ENCODE data around the gene SELENOW.

SELENOW gene

GRCh38 chr19:47821460-47822020 is 43.0 kb downstream of the SELENOW start, which contains the start of gene CRX:
CRX (plus strand) TSS chr19:47821937; CDS start chr19:47834444, 12,507 bp downstream.
- no peak for DNase-seq (ENCODE audit: low spot score)

DNA sequence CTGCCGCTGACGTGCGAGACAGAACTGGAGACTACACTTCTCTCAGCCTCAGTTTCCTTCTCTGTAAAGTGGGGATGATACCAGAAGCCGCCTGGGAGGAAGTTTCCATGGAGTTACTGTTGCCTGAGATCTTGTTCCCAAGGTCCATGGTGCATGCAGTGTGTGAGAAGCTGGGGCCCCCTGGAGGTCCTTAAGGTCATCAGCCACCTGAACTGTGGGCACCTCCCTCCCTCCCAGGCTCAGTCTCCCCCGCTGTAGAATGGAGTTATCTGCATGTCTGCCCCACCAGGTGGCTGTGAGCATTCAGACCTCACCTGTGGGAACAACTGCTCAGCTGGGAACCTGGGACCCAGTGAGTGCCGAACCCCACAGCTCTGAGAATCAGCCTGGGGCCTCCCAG is 45.9 kb downstream of the SELENOW start:
- DNase-seq (ENCODE audit: low spot score): no peak

GRCh38 chr19:47826800-47827199 is 48.3 kb downstream of the SELENOW start:
- DNase-seq (ENCODE audit: low spot score): no peak

GRCh38 chr19:47832723-47833122 is 54.2 kb downstream of the SELENOW start:
- DNase-seq (ENCODE audit: low spot score): no peak

All from CD4-positive, alpha-beta T cell treated with Interleukin-6 at 100 ng/mL for 8 hours (primary cell).